K562 (cell line): Measurements from ENCODE around the gene GSDME. TPM values are rescaled to one million over a fixed set of nuclear protein-coding genes. Genes with fewer than 3 reads are reported as not detected.

Experiments
- ARHGAP35 ChIP-seq: fragments of 450-650 bp; IDR thresholded peaks from 2 replicates; pipeline ENCODE4 v1.6.1; 2018; ENCODE audit not compliant: partially characterized antibody
- ATF4 ChIP-seq: fragments of 450-650 bp; formaldehyde crosslinking; IDR thresholded peaks from 2 replicates; pipeline ENCODE4 v1.4.0; 2022; ENCODE audit warnings: mild to moderate bottlenecking, moderate library complexity
- CBFA2T2 ChIP-seq: fragments of 450-650 bp; conservative IDR thresholded peaks from 2 replicates; pipeline ENCODE4 v1.6.1; 2017; ENCODE audit warnings: mild to moderate bottlenecking
- DACH1 ChIP-seq: fragments of 450-650 bp; IDR thresholded peaks from 2 replicates; pipeline ENCODE4 v1.6.1; 2018; ENCODE audit not compliant: partially characterized antibody
- EP300 ChIP-seq: IDR thresholded peaks from 2 replicates; pipeline ENCODE4 v1.6.1; 2012; ENCODE audit warnings: low read length, improper control_type of control experiment
- IFI16 ChIP-seq: fragments of 250-450 bp; sonication (Bioruptor Pico); IDR thresholded peaks from 2 replicates; pipeline ENCODE4 v2.1.2; 2022; ENCODE audit warnings: mild to moderate bottlenecking, inconsistent platforms
- KDM4B ChIP-seq, 2 experiments: fragments of 450-650 bp in 1 of 2; sonication (generic) in 1 of 2; IDR thresholded peaks; 2 replicates each; pipeline ENCODE4 v1.6.1; 2016 to 2017; ENCODE audit warnings: borderline replicate concordance in 2 of 2, antibody characterized with exemption in 1 of 2, low read depth in 1 of 2, mild to moderate bottlenecking in 1 of 2
- NRF1 ChIP-seq, 2 experiments: fragments of 450-650 bp; IDR thresholded peaks in 1 of 2; conservative IDR thresholded peaks in 1 of 2; 2 replicates each; pipeline ENCODE4 v1.6.1; 2014; ENCODE audit warnings: mild to moderate bottlenecking in 2 of 2
- PATZ1 ChIP-seq: fragments of 250-450 bp; sonication (Bioruptor Pico); IDR thresholded peaks from 2 replicates; pipeline ENCODE4 v1.5.0; 2020; ENCODE audit warnings: mild to moderate bottlenecking, borderline replicate concordance
- PCBP2 ChIP-seq: fragments of 200-400 bp; formaldehyde crosslinking; IDR thresholded peaks from 2 replicates; pipeline ENCODE4 v1.6.1; 2018; ENCODE audit warnings: low read length, low read depth, mild to moderate bottlenecking, moderate library complexity; ENCODE audit not compliant: poor library complexity, severe bottlenecking
- PHB ChIP-seq: fragments of 250-450 bp; sonication (Bioruptor Pico); IDR thresholded peaks from 2 replicates; pipeline ENCODE4 v1.5.0; 2021
- PTRF ChIP-seq: fragments of 450-650 bp; IDR thresholded peaks from 2 replicates; pipeline ENCODE4 v1.6.1; 2016; ENCODE audit warnings: mild to moderate bottlenecking, missing genetic modification characterization, missing compliant biosample characterization
- SAP30 ChIP-seq: fragments of 200-600 bp; sonication (generic); IDR thresholded peaks from 2 replicates; pipeline ENCODE4 v1.6.1; 2012; ENCODE audit warnings: borderline replicate concordance, low read depth, mild to moderate bottlenecking, moderate library complexity, low read length, control low read depth, inconsistent platforms; ENCODE audit not compliant: insufficient read depth, poor library complexity, severe bottlenecking
- SMAD3 ChIP-seq: fragments of 450-650 bp; formaldehyde crosslinking; conservative IDR thresholded peaks from 2 replicates; pipeline ENCODE4 v1.4.0; 2020; ENCODE audit warnings: mild to moderate bottlenecking
- TCF15 ChIP-seq: fragments of 250-450 bp; sonication (Bioruptor Pico); IDR thresholded peaks from 2 replicates; pipeline ENCODE4 v1.8.0; 2022; ENCODE audit warnings: moderate library complexity, mild to moderate bottlenecking, inconsistent platforms
- TFAM ChIP-seq: fragments of 250-450 bp; sonication (Bioruptor Pico); conservative IDR thresholded peaks from 2 replicates; pipeline ENCODE4 v1.5.0; 2021; ENCODE audit warnings: mild to moderate bottlenecking, moderate library complexity
- TGIF2 ChIP-seq: sonication (generic); formaldehyde crosslinking; IDR thresholded peaks from 2 replicates; pipeline ENCODE4 v1.8.1; 2022; ENCODE audit warnings: mild to moderate bottlenecking, missing genetic modification reagents, moderate library complexity
- XRCC4 ChIP-seq: IDR thresholded peaks from one replicate; pipeline ENCODE4 v1.6.1; 2011; ENCODE audit not compliant: insufficient read depth, insufficient read length; ENCODE audit errors: extremely low read depth
- ZBTB11 ChIP-seq, 3 experiments: fragments of 200-800 bp in 1 of 3; fragments of 250-450 bp in 1 of 3; fragments of 450-650 bp in 1 of 3; sonication (Bioruptor Pico) in 1 of 3; sonication (Bioruptor generic) in 1 of 3; formaldehyde crosslinking in 1 of 3; IDR thresholded peaks; 2 replicates each; pipeline versions ENCODE4 v1.6.1 to v1.8.0; 2016 to 2022; ENCODE audit warnings: mild to moderate bottlenecking in 2 of 3, missing genetic modification characterization in 2 of 3, missing compliant biosample characterization in 1 of 3, moderate library complexity in 1 of 3
- ZNF12 ChIP-seq: sonication (generic); formaldehyde crosslinking; IDR thresholded peaks from 2 replicates; pipeline ENCODE4 v1.4.0; 2020; ENCODE audit warnings: mild to moderate bottlenecking, missing genetic modification reagents
- ZNF253 ChIP-seq: fragments of 250-450 bp; sonication (Bioruptor Pico); conservative IDR thresholded peaks from 2 replicates; pipeline ENCODE4 v1.6.1; 2021; ENCODE audit warnings: mild to moderate bottlenecking
- ZNF347 ChIP-seq: fragments of 450-650 bp; formaldehyde crosslinking; IDR thresholded peaks from 2 replicates; pipeline ENCODE4 v1.4.0; 2020; ENCODE audit warnings: low read depth, mild to moderate bottlenecking, moderate library complexity
- polyA plus RNA-seq, 8 experiments: library from polyadenylated mRNA; depleted of rRNA in 4 of 8; stranded (reverse) in 5 of 8; unstranded in 3 of 8; fragments of >200 nt; fragmentation: Nextera tagmentation in 2 of 8; fragmentation: Illumina TruSeq in 1 of 8; extraction: Ambion mirVana in 2 of 8; extraction: Trizol in 1 of 8; gene quantifications; 2 replicates each; pipeline versions ENCODE4 v1.2.1 to v1.2.3, GENCODE V29; 2011 to 2014; ENCODE audit warnings: inconsistent platforms in 1 of 8, missing spikeins in 1 of 8
- total RNA-seq, 7 experiments: library from RNA; depleted of rRNA in 6 of 7; stranded (reverse); fragments of >200 nt in 6 of 7; fragmentation: Illumina TruSeq in 2 of 7; extraction: Trizol in 2 of 7; gene quantifications; 2 replicates each; pipeline versions ENCODE4 v1.2.1 to v1.2.3, GENCODE V29; 2011 to 2021; ENCODE audit warnings: low replicate concordance in 1 of 7

Gene GSDME
- total and polyA plus RNA-seq, 9 of the 15 experiments (the other 6 are each of a cell fraction or from before 2014, with no cell fraction given), result 0.37 to 1.9 (median 0.62) TPM

GRCh38 chr7:24725554-24726241 lies 31.6 kb downstream of the GSDME start (continued):
- TF ChIP-seq PTRF (tag), result no peak
- no peak for TF ChIP-seq ZNF12 (CRISPR knock-in tag)
- TF ChIP-seq NRF1 (conservative IDR thresholded peaks at IDR 0.05 in 1 of 2, IDR thresholded peaks at IDR 0.05 in 1 of 2), result no peak
- TF ChIP-seq TFAM, result no peak
- TF ChIP-seq KDM4B (IDR thresholded peaks at IDR 0.05; ENCODE audit: borderline replicate concordance in 2 of 2, low read depth in 1 of 2), result no peak
- peak; percentile 49 for TF ChIP-seq EP300
- TF ChIP-seq CBFA2T2, result peak; percentile 51
- TF ChIP-seq TGIF2 (CRISPR knock-in tag), result no peak
- no peak for TF ChIP-seq PCBP2
- no peak for TF ChIP-seq ATF4 (CRISPR knock-in tag)
- no peak for TF ChIP-seq ARHGAP35
- TF ChIP-seq TCF15 (CRISPR knock-in tag), result no peak
- TF ChIP-seq ZBTB11 (CRISPR knock-in tag; IDR thresholded peaks at IDR 0.05), result 0 out of 6 replicates have a peak, but pooled peaks of 1 of the 3 experiments have one; percentile 22
- TF ChIP-seq ZNF253 (CRISPR knock-in tag), result no peak
- no peak for TF ChIP-seq IFI16 (CRISPR knock-in tag)
- no peak for TF ChIP-seq PATZ1
- TF ChIP-seq SAP30, result no peak
- no peak for TF ChIP-seq PHB (CRISPR knock-in tag)
- no peak for TF ChIP-seq SMAD3
- TF ChIP-seq ZNF347 (CRISPR knock-in tag), result no peak
- no peak for TF ChIP-seq DACH1
- TF ChIP-seq XRCC4, result no peak
